Fibroblast of mammary gland (primary cell): ENCODE data around the gene CNFN.

Source experiments
- DNase-seq: peaks from one replicate; pipeline ENCODE4 v3.0.0-alpha.2; 2010; ENCODE audit warnings: low read depth
- H3K4me3 ChIP-seq: 2 replicates; pipeline ENCODE4 v1.5.1; 2011; ENCODE audit warnings: low read depth, mild to moderate bottlenecking, low read length, moderate library complexity; ENCODE audit not compliant: control insufficient read depth
- TF ChIP-seq, protein P1 (sequence below): conservative IDR thresholded peaks from 2 replicates; pipeline ENCODE4 v1.5.1; 2011; ENCODE audit warnings: low read depth, low read length, inconsistent platforms; ENCODE audit not compliant: control insufficient read depth, insufficient read depth

Gene CNFN

DNA sequence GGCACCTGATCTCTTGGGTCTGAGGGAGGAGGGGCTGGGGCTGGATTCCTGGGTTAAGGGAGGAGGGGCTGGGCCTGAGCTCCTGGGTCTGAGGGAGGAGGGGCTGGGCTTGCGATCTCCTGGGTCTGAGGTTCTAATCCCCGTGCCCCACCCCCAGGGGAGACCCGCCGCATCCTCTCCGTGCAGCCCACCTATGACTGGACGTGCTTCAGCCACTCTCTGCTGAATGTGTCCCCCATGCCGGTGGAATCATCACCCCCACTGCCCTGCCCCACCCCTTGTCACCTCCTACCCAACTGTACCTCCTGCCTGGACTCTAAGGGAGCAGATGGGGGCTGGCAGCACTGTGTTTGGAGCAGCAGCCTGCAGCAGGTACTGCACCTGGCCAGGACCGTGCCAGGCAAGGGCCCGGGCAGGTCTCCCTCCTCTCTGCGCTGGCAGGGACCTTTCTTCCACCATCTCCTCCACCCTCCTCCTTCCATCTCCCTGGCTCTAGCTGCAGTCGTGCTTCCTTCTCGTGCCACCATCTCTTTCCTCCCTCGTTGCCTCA, 27.1 kb downstream of the CNFN start:
- TF ChIP-seq, protein P1, sequence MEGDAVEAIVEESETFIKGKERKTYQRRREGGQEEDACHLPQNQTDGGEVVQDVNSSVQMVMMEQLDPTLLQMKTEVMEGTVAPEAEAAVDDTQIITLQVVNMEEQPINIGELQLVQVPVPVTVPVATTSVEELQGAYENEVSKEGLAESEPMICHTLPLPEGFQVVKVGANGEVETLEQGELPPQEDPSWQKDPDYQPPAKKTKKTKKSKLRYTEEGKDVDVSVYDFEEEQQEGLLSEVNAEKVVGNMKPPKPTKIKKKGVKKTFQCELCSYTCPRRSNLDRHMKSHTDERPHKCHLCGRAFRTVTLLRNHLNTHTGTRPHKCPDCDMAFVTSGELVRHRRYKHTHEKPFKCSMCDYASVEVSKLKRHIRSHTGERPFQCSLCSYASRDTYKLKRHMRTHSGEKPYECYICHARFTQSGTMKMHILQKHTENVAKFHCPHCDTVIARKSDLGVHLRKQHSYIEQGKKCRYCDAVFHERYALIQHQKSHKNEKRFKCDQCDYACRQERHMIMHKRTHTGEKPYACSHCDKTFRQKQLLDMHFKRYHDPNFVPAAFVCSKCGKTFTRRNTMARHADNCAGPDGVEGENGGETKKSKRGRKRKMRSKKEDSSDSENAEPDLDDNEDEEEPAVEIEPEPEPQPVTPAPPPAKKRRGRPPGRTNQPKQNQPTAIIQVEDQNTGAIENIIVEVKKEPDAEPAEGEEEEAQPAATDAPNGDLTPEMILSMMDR: no peak
- DNase-seq: no peak
- no peak overlapping the region for H3K4me3 ChIP-seq

DNA sequence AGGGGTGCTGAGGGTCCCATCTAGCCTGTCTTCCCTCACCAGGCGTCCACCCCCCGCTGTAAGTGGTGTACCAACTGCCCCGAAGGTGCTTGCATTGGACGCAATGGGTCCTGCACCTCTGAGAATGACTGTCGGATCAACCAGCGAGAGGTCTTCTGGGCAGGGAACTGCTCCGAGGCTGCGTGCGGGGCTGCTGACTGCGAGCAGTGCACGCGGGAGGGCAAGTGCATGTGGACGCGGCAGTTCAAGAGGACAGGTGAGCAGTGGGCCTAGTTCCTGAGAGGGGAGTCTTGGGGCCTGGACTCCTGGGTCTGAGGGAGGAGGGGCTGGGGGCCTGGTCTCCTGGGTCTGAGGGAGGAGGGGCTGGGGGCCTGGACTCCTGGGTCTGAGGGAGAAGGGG, 27.8 kb downstream of the CNFN start:
- DNase-seq: no peak
- TF ChIP-seq, protein P1: no peak
- H3K4me3 ChIP-seq: no peak overlapping the region

DNA sequence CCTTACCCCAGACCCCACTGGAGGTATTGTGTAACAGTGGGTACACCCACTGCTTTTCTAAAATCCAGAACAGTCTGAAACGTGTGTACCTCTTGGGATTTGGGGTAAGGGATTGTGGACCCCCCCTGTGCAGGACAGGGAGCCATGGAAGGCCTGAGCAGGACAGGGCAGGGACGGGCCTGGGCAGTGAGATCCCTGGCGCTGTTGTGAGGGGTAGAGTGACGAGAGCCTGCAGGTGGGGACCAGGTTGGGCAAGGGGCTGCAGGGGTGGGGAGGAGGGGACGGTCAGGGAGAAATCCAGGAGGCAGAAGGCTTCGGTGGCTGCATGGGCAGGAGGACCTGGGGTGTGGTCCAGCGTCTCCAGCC, 28.6 kb downstream of the CNFN start:
- TF ChIP-seq, protein P1: no peak
- DNase-seq: no peak
- no peak overlapping the region for H3K4me3 ChIP-seq

DNA sequence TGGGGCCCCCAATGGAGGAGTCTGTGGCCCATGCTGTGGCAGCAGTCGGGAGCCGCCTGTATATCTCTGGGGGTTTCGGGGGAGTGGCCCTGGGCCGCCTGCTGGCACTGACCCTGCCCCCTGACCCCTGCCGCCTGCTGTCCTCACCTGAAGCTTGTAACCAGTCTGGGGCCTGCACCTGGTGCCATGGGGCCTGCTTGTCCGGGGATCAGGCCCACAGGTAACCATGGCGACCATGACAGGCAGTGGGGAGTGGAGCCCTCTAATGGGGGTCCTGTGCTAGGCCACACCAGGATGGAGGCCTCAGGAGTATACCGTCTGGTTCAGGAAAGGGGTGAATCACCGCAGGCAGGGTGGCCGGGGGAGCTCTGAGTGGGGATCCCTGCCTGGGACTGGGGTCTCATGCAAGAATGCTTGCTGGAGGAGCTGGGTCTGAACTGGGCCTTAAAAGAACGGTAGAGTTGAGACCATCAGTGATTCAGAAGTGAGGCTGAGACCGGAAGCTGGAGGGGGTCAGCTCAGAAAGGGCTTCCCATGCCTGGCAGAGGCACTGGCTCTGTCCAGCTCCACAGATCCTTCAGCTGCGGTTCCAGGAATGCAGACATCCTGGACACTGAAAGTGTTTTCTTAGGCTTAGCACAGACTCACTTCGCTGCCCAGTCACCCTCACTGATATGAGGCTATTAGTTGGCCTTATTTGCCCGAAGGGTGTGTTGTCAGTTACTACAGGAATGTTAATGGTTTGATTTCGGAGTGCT, 29.1 kb downstream of the CNFN start:
- DNase-seq: no peak
- TF ChIP-seq, protein P1: no peak
- no peak overlapping the region for H3K4me3 ChIP-seq

DNA sequence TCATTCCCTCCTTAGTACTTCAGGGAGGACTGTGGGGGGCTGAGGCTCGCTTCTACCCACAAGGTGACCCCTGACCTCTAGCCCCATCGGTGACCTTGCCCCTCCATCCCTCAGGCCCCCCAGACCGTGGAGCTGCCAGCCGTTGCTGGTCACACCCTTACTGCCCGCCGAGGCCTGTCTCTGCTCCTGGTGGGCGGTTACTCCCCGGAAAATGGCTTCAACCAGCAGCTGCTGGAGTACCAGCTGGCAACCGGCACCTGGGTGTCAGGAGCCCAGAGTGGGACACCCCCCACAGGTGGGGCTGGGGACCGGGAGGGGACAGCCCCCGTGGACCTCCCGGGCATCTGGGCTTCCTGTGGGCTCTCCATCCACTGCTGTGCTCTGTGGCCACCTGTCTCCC, 32.8 kb downstream of the CNFN start:
- no peak for DNase-seq
- TF ChIP-seq, protein P1: no peak
- H3K4me3 ChIP-seq: no peak overlapping the region

DNA sequence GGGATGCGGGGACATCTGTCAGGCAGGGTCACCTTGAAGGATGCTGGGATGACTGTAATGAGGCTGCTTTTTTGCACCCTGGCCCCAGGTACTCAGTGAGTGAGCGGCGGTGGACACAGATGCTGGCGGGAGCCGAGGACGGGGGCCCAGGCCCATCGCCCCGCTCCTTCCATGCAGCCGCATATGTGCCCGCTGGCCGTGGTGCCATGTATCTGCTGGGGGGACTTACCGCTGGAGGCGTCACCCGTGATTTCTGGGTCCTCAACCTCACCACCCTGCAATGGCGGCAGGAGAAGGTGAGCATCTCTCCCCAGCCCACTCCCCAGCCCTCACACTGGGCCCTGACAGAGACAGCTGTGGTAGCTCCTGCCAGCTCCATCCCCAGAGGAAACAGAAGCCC, 33.4 kb downstream of the CNFN start:
- TF ChIP-seq, protein P1: no peak
- H3K4me3 ChIP-seq: no peak overlapping the region
- DNase-seq: no peak
